SK-N-SH (cell line): ENCODE data around the gene KEAP1. TPM values are rescaled to one million over a fixed set of nuclear protein-coding genes. Genes with fewer than 3 reads are reported as not detected.

Experiments used
- CTCF ChIA-PET: fragments of 300-600, 350-600 bp; formaldehyde crosslinking; extraction: SDS; loops from one replicate; lab custom pipeline; 2021; lab: Yijun Ruan, JAX
- POLR2A ChIA-PET: fragments of 350-600 bp; sonication (Branson Sonifier 250); formaldehyde crosslinking; extraction: SDS; loops from one replicate; lab custom pipeline; 2020; ENCODE audit warnings: antibody characterized with exemption, inconsistent platforms; lab: Yijun Ruan, JAX
- DNase-seq: peaks from one replicate; pipeline ENCODE4 v3.0.0; 2012
- H2AFZ ChIP-seq: fragments of 200-600 bp; sonication (generic); 2 replicates; pipeline ENCODE4 v1.8.1; 2016; ENCODE audit warnings: antibody characterized with exemption, mild to moderate bottlenecking, low read depth
- H3F3A ChIP-seq: fragments of 200-600 bp; sonication (generic); replicated peaks from 2 replicates; pipeline ENCODE3; 2016; ENCODE audit warnings: antibody characterized with exemption, mild to moderate bottlenecking; ENCODE audit not compliant: insufficient read depth
- H3K27ac ChIP-seq, 2 experiments: fragments of 200-500 bp in 1 of 2; fragments of 200-600 bp in 1 of 2; sonication (Bioruptor generic) in 1 of 2; sonication (generic), shearing (Covaris generic) in 1 of 2; 2 replicates each; pipeline versions ENCODE4 v1.5.1 to v1.6.1; 2014 to 2016; ENCODE audit warnings: low read depth in 2 of 2, inconsistent platforms in 1 of 2, low read length in 1 of 2, mild to moderate bottlenecking in 1 of 2, mixed read lengths in 1 of 2
- H3K27me3 ChIP-seq: fragments of 200-600 bp; sonication (generic), shearing (Covaris generic); 2 replicates; pipeline ENCODE4 v1.6.1; 2016; ENCODE audit warnings: mixed run types; ENCODE audit not compliant: insufficient read depth
- H3K36me3 ChIP-seq, 2 experiments: fragments of 200-500 bp in 1 of 2; fragments of 200-600 bp in 1 of 2; sonication (Bioruptor generic) in 1 of 2; sonication (generic) in 1 of 2; replicated peaks in 1 of 2; 2 replicates each; pipeline versions ENCODE3 to v1.5.1; 2014 to 2016; ENCODE audit warnings: low read length in 1 of 2, mild to moderate bottlenecking in 1 of 2; ENCODE audit not compliant: insufficient read depth in 2 of 2, control insufficient read depth in 1 of 2
- H3K4me1 ChIP-seq, 2 experiments: fragments of 200-500 bp in 1 of 2; fragments of 200-600 bp in 1 of 2; sonication (Bioruptor generic) in 1 of 2; sonication (generic), shearing (Covaris generic) in 1 of 2; 2 replicates each; pipeline versions ENCODE4 v1.5.1 to v1.6.1; 2014 to 2016; ENCODE audit warnings: low read depth in 1 of 2, low read length in 1 of 2, mixed run types in 1 of 2; ENCODE audit not compliant: insufficient read depth in 2 of 2, control insufficient read depth in 1 of 2
- H3K4me2 ChIP-seq: fragments of 200-600 bp; sonication (generic), shearing (Covaris generic); 2 replicates; pipeline ENCODE4 v1.6.1; 2017; ENCODE audit warnings: mixed run types
- H3K4me3 ChIP-seq, 2 experiments: fragments of 200-500 bp in 1 of 2; fragments of 200-600 bp in 1 of 2; sonication (Bioruptor generic) in 1 of 2; sonication (generic), shearing (Covaris generic) in 1 of 2; 2 replicates each; pipeline versions ENCODE4 v1.5.1 to v1.8.1; 2014 to 2016; ENCODE audit warnings: low read depth in 2 of 2, inconsistent platforms in 1 of 2, low read length in 1 of 2, mild to moderate bottlenecking in 1 of 2, mixed read lengths in 1 of 2, moderate library complexity in 1 of 2
- H3K79me2 ChIP-seq: fragments of 200-600 bp; sonication (generic); 2 replicates; pipeline ENCODE4 v1.8.1; 2017; ENCODE audit warnings: mild to moderate bottlenecking; ENCODE audit not compliant: insufficient read depth
- H3K9ac ChIP-seq: fragments of 200-600 bp; sonication (generic); 2 replicates; pipeline ENCODE4 v1.6.1; 2017; ENCODE audit warnings: mixed run types
- H3K9me2 ChIP-seq: fragments of 200-600 bp; sonication (generic); 2 replicates; pipeline ENCODE4 v1.6.1; 2017; ENCODE audit warnings: mixed run types
- H3K9me3 ChIP-seq: fragments of 200-600 bp; sonication (generic); 2 replicates; pipeline ENCODE4 v1.6.1; 2017; ENCODE audit warnings: mixed run types, mild to moderate bottlenecking, moderate library complexity
- H4K20me1 ChIP-seq: fragments of 200-600 bp; sonication (generic); 2 replicates; pipeline ENCODE4 v1.6.1; 2017; ENCODE audit warnings: mild to moderate bottlenecking, mixed run types; ENCODE audit not compliant: insufficient read depth
- FOSL2 ChIP-seq: IDR thresholded peaks from 2 replicates; pipeline ENCODE4 v1.4.0; 2012; ENCODE audit warnings: low read depth, mild to moderate bottlenecking, moderate library complexity, borderline replicate concordance
- FOXM1 ChIP-seq: IDR thresholded peaks from 2 replicates; pipeline ENCODE4 v1.4.0; 2012; ENCODE audit warnings: low read depth, mild to moderate bottlenecking
- GABPA ChIP-seq: IDR thresholded peaks from 2 replicates; pipeline ENCODE4 v1.4.0; 2012; ENCODE audit warnings: low read depth, mild to moderate bottlenecking
- MXI1 ChIP-seq: IDR thresholded peaks from 2 replicates; pipeline ENCODE4 v1.6.1; 2012; ENCODE audit warnings: mild to moderate bottlenecking, low read depth, low read length, improper control_type of control experiment
- NFIC ChIP-seq: IDR thresholded peaks from 2 replicates; pipeline ENCODE4 v1.4.0; 2012; ENCODE audit warnings: borderline replicate concordance
- NRF1 ChIP-seq: IDR thresholded peaks from 2 replicates; pipeline ENCODE4 v1.6.1; 2012; ENCODE audit warnings: low read depth, mild to moderate bottlenecking, low read length
- RAD21 ChIP-seq: IDR thresholded peaks from 2 replicates; pipeline ENCODE4 v1.6.1; 2012; ENCODE audit warnings: mild to moderate bottlenecking, low read length
- RXRA ChIP-seq: IDR thresholded peaks from 2 replicates; pipeline ENCODE4 v1.4.0; 2012; ENCODE audit warnings: low read depth, mild to moderate bottlenecking, borderline replicate concordance
- TAF1 ChIP-seq: IDR thresholded peaks from 2 replicates; pipeline ENCODE4 v1.6.1; 2012; ENCODE audit warnings: low read depth, mild to moderate bottlenecking, low read length, moderate library complexity, borderline replicate concordance
- TEAD4 ChIP-seq: IDR thresholded peaks from 2 replicates; pipeline ENCODE4 v1.4.0; 2012; ENCODE audit warnings: mild to moderate bottlenecking, borderline replicate concordance; ENCODE audit not compliant: insufficient read depth
- WGBS: methylation state at CpG from one replicate; pipeline ENCODE4 v1.1.6; 2017; ENCODE audit warnings: low lambda C conversion rate; 5-methylcytosine and 5-hydroxymethylcytosine counted together
- polyA plus RNA-seq, 3 experiments: library from polyadenylated mRNA; depleted of rRNA; stranded (reverse); fragments of >200 nt; gene quantifications; 2 replicates each; pipeline ENCODE4 v1.2.3, GENCODE V29; 2012
- TF ChIP-seq, protein P1 (sequence below): IDR thresholded peaks from 2 replicates; pipeline ENCODE4 v1.6.1; 2012; ENCODE audit warnings: mild to moderate bottlenecking, low read depth, low read length, moderate library complexity
- TF ChIP-seq, protein P2 (sequence below): IDR thresholded peaks from 2 replicates; pipeline ENCODE4 v1.4.0; 2012; ENCODE audit warnings: low read depth, borderline replicate concordance
- TF ChIP-seq, protein P3 (sequence below): fragments of 200-600 bp; sonication (generic); IDR thresholded peaks from 2 replicates; pipeline ENCODE4 v1.6.1; 2017; ENCODE audit warnings: antibody characterized with exemption, mild to moderate bottlenecking, moderate library complexity
- TF ChIP-seq, protein P4 (sequence below): fragments of 150-350 bp; IDR thresholded peaks from 2 replicates; pipeline ENCODE4 v1.6.1; 2016; ENCODE audit warnings: mild to moderate bottlenecking, low read depth, low read length
- TF ChIP-seq, protein P5 (sequence below): fragments of 150-350 bp; IDR thresholded peaks from 2 replicates; pipeline ENCODE4 v1.6.1; 2017; ENCODE audit warnings: antibody characterized with exemption, low read length, low read depth, borderline replicate concordance

The KEAP1 gene
- polyA plus RNA-seq, 1 of the 3 experiments (the other 2 are of a cell fraction): 72.9 TPM

DNA sequence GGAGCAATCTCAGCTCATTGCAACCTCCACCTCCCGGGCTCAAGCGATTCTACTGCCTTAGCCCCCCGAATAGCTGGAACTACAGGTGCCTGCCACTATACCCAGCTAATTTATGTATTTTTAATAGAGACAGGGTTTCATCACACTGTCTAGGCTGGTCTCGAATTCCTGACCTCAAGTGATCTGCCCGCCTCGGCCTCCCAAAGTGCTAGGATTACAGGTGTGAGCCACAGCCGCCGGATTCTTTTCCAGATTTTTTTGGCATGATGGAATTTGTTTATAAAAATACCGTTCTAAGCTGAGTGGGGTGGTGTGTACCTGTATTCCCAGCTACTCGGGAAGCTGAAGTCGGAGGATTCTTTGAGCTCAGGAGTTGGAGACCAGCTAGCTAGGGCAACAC, 34.5 kb upstream of the KEAP1 start:
- Histone ChIP-seq H3K9me2 (no peaks in the 10 kb centered on the region), H4K20me1 (no peaks in the 10 kb centered on the region), H2AFZ (no peak overlapping the region), H3K4me2 (no peak overlapping the region), H3K4me1 (no peaks in the 10 kb centered on the region), H3K27me3 (peaks cover 26% of the 10 kb centered on the region; the same call in 1 of the 2 replicates), H3K9ac (no peak overlapping the region), H3K4me3 (no peak overlapping the region), H3K79me2 (no peaks in the 10 kb centered on the region), H3F3A (peaks cover 10% of the 10 kb centered on the region), H3K36me3 (no peaks in the 10 kb centered on the region), H3K27ac (no peak overlapping the region), H3K9me3 (no peaks in the 10 kb centered on the region)
- 31% methylated on average over 11 of the region's 11 CpGs for WGBS
- CTCF ChIA-PET: no interaction called here
- TF ChIP-seq, protein P1, sequence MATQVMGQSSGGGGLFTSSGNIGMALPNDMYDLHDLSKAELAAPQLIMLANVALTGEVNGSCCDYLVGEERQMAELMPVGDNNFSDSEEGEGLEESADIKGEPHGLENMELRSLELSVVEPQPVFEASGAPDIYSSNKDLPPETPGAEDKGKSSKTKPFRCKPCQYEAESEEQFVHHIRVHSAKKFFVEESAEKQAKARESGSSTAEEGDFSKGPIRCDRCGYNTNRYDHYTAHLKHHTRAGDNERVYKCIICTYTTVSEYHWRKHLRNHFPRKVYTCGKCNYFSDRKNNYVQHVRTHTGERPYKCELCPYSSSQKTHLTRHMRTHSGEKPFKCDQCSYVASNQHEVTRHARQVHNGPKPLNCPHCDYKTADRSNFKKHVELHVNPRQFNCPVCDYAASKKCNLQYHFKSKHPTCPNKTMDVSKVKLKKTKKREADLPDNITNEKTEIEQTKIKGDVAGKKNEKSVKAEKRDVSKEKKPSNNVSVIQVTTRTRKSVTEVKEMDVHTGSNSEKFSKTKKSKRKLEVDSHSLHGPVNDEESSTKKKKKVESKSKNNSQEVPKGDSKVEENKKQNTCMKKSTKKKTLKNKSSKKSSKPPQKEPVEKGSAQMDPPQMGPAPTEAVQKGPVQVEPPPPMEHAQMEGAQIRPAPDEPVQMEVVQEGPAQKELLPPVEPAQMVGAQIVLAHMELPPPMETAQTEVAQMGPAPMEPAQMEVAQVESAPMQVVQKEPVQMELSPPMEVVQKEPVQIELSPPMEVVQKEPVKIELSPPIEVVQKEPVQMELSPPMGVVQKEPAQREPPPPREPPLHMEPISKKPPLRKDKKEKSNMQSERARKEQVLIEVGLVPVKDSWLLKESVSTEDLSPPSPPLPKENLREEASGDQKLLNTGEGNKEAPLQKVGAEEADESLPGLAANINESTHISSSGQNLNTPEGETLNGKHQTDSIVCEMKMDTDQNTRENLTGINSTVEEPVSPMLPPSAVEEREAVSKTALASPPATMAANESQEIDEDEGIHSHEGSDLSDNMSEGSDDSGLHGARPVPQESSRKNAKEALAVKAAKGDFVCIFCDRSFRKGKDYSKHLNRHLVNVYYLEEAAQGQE: no peak
- TF ChIP-seq, protein P2, sequence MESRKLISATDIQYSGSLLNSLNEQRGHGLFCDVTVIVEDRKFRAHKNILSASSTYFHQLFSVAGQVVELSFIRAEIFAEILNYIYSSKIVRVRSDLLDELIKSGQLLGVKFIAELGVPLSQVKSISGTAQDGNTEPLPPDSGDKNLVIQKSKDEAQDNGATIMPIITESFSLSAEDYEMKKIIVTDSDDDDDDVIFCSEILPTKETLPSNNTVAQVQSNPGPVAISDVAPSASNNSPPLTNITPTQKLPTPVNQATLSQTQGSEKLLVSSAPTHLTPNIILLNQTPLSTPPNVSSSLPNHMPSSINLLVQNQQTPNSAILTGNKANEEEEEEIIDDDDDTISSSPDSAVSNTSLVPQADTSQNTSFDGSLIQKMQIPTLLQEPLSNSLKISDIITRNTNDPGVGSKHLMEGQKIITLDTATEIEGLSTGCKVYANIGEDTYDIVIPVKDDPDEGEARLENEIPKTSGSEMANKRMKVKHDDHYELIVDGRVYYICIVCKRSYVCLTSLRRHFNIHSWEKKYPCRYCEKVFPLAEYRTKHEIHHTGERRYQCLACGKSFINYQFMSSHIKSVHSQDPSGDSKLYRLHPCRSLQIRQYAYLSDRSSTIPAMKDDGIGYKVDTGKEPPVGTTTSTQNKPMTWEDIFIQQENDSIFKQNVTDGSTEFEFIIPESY: no peak
- TF ChIP-seq NRF1 (no peak), GABPA (no peak), RAD21 (no peak), RXRA (no peak)
- TF ChIP-seq, protein P3, sequence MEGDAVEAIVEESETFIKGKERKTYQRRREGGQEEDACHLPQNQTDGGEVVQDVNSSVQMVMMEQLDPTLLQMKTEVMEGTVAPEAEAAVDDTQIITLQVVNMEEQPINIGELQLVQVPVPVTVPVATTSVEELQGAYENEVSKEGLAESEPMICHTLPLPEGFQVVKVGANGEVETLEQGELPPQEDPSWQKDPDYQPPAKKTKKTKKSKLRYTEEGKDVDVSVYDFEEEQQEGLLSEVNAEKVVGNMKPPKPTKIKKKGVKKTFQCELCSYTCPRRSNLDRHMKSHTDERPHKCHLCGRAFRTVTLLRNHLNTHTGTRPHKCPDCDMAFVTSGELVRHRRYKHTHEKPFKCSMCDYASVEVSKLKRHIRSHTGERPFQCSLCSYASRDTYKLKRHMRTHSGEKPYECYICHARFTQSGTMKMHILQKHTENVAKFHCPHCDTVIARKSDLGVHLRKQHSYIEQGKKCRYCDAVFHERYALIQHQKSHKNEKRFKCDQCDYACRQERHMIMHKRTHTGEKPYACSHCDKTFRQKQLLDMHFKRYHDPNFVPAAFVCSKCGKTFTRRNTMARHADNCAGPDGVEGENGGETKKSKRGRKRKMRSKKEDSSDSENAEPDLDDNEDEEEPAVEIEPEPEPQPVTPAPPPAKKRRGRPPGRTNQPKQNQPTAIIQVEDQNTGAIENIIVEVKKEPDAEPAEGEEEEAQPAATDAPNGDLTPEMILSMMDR: no peak
- no peak for DNase-seq
- POLR2A ChIA-PET: no interaction called here

DNA sequence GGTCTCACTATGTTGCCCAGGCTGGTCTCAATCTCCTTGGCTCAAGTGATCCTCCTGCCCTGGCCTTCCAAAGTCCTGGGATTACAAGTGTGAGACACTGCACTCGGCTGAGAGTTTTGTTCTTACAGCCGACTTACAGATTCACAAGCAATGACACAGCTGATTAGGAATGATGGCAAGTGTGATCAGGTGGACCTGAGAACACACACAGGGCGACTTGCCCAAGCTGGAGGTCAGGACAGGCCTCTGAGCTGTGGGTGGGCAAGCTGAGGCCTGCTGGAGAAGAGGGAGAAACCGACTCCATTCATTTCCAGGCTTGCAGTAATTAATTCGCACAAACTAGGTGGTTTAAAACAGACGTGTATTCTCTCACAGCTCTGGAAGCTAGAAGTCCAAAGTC, 32.5 kb upstream of the KEAP1 start:
- ChIA-PET CTCF (interaction anchor here (0.7 to 1.6 kb wide), 4 partner anchors 26 to 1022 kb away, joined by 3 to 5 read pairs (median 3); partner anchors contain the start of gene DNM2), POLR2A (interaction anchor here (1.2 kb wide), 1 partner anchor 19 kb away, joined by 3 read pairs; the partner anchor contains the start of gene S1PR5)
- Histone ChIP-seq H3K4me2 (no peak overlapping the region), H3K4me3 (no peak overlapping the region), H4K20me1 (no peaks in the 10 kb centered on the region), H3F3A (peaks cover 9% of the 10 kb centered on the region), H3K79me2 (no peaks in the 10 kb centered on the region), H3K9me2 (no peaks in the 10 kb centered on the region), H3K9me3 (no peaks in the 10 kb centered on the region), H2AFZ (no peak overlapping the region), H3K36me3 (no peaks in the 10 kb centered on the region), H3K27me3 (peaks cover 22% of the 10 kb centered on the region; the same call in 1 of the 2 replicates), H3K27ac (no peak overlapping the region), H3K9ac (no peak overlapping the region), H3K4me1 (no peaks in the 10 kb centered on the region)
- WGBS: 58% methylated on average over 6 of the region's 6 CpGs
- no peak for DNase-seq
- no peak for TF ChIP-seq TAF1
- no peak for TF ChIP-seq TEAD4
- TF ChIP-seq FOSL2: no peak
- TF ChIP-seq NFIC: no peak
- TF ChIP-seq MXI1: no peak
- TF ChIP-seq, protein P4, sequence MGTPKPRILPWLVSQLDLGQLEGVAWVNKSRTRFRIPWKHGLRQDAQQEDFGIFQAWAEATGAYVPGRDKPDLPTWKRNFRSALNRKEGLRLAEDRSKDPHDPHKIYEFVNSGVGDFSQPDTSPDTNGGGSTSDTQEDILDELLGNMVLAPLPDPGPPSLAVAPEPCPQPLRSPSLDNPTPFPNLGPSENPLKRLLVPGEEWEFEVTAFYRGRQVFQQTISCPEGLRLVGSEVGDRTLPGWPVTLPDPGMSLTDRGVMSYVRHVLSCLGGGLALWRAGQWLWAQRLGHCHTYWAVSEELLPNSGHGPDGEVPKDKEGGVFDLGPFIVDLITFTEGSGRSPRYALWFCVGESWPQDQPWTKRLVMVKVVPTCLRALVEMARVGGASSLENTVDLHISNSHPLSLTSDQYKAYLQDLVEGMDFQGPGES: no peak
- TF ChIP-seq GABPA: no peak
- TF ChIP-seq RAD21: no peak
- TF ChIP-seq, protein P5, sequence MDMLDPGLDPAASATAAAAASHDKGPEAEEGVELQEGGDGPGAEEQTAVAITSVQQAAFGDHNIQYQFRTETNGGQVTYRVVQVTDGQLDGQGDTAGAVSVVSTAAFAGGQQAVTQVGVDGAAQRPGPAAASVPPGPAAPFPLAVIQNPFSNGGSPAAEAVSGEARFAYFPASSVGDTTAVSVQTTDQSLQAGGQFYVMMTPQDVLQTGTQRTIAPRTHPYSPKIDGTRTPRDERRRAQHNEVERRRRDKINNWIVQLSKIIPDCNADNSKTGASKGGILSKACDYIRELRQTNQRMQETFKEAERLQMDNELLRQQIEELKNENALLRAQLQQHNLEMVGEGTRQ: no peak
- no peak for TF ChIP-seq RXRA
- TF ChIP-seq FOXM1: no peak
